ENCODE data around the gene LGR4. TPM values are rescaled to one million over a fixed set of nuclear protein-coding genes. Genes with fewer than 3 reads are reported as not detected.

LGR4 gene
- total RNA-seq, 1 experiment from 2014 or later: 44.2 TPM

- H3K27ac ChIP-seq: no peak overlapping the region
- DNase-seq: no peak
- peaks cover 2% of the 10 kb centered on the region; the same call in 1 of the 2 replicates for H3K4me1 ChIP-seq
- no peaks in the 10 kb centered on the region for H3K27me3 ChIP-seq
- no peak overlapping the region for H3K4me3 ChIP-seq
- peaks cover 53% of the 10 kb centered on the region for H3K36me3 ChIP-seq
- no peaks in the 10 kb centered on the region; the same call in 1 of the 2 replicates for H3K9me3 ChIP-seq (replicated peaks)
Observed at GRCh38 chr11:27497911-27498310, 25.3 kb upstream of the LGR4 start.

GRCh38 chr11:27497284-27497866 lies 24.8 kb upstream of the LGR4 start:
- Histone ChIP-seq H3K27me3 (no peaks in the 10 kb centered on the region), H3K9me3 (replicated peaks) (no peaks in the 10 kb centered on the region; the same call in 1 of the 2 replicates), H3K36me3 (peaks cover 53% of the 10 kb centered on the region), H3K4me1 (peaks cover 2% of the 10 kb centered on the region; the same call in 1 of the 2 replicates), H3K4me3 (no peak overlapping the region), H3K27ac (no peak overlapping the region)
- peak in 1 of 2 experiments; percentile 64 for DNase-seq

- peaks cover 62% of the 10 kb centered on the region for H3K36me3 ChIP-seq
- H3K27me3 ChIP-seq: no peaks in the 10 kb centered on the region
- no peak for DNase-seq
- peaks cover 2% of the 10 kb centered on the region; the same call in 1 of the 2 replicates for H3K4me1 ChIP-seq
- no peak overlapping the region for H3K4me3 ChIP-seq
- H3K9me3 ChIP-seq (replicated peaks): no peaks in the 10 kb centered on the region; the same call in 1 of the 2 replicates
- H3K27ac ChIP-seq: no peak overlapping the region
Observed at GRCh38 chr11:27496461-27496860, 23.9 kb upstream of the LGR4 start.

GRCh38 chr11:27495710-27496300 lies 23.2 kb upstream of the LGR4 start:
- no peak for DNase-seq
- Histone ChIP-seq H3K36me3 (peaks cover 68% of the 10 kb centered on the region), H3K27me3 (no peaks in the 10 kb centered on the region), H3K4me3 (no peak overlapping the region), H3K4me1 (peaks cover 2% of the 10 kb centered on the region; the same call in 1 of the 2 replicates), H3K9me3 (replicated peaks) (no peaks in the 10 kb centered on the region; the same call in 1 of the 2 replicates), H3K27ac (no peak overlapping the region)

GRCh38 chr11:27489092-27489491 lies 16.5 kb upstream of the LGR4 start:
- Histone ChIP-seq H3K36me3 (peaks cover 32% of the 10 kb centered on the region), H3K4me1 (no peaks in the 10 kb centered on the region), H3K4me3 (no peak overlapping the region), H3K9me3 (replicated peaks) (peaks cover 2% of the 10 kb centered on the region; the same call in 1 of the 2 replicates), H3K27ac (no peak overlapping the region), H3K27me3 (no peaks in the 10 kb centered on the region)
- no peak for DNase-seq

- DNase-seq: peak; percentile 15 to 47
- Histone ChIP-seq H3K4me1 (no peaks in the 10 kb centered on the region), H3K4me3 (no peak overlapping the region), H3K9me3 (replicated peaks) (0 out of 2 replicates have a peak, but pooled peaks cover 2% of the 10 kb centered on the region), H3K36me3 (peaks cover 23% of the 10 kb centered on the region), H3K27me3 (no peaks in the 10 kb centered on the region), H3K27ac (no peak overlapping the region)
Observed at GRCh38 chr11:27487706-27488105, 15.1 kb upstream of the LGR4 start.

- no peaks in the 10 kb centered on the region for H3K27me3 ChIP-seq
- H3K4me1 ChIP-seq: no peaks in the 10 kb centered on the region
- DNase-seq: peak; percentile 27 to 84
- no peak overlapping the region for H3K27ac ChIP-seq
- H3K4me3 ChIP-seq: no peak overlapping the region
- H3K36me3 ChIP-seq: peaks cover 10% of the 10 kb centered on the region
- H3K9me3 ChIP-seq (replicated peaks): 0 out of 2 replicates have a peak, but pooled peaks cover 2% of the 10 kb centered on the region
Observed at GRCh38 chr11:27485930-27486773, 13.6 kb upstream of the LGR4 start.

- no peak overlapping the region for H3K27ac ChIP-seq
- H3K9me3 ChIP-seq (replicated peaks): no peaks in the 10 kb centered on the region
- H3K4me3 ChIP-seq: no peak overlapping the region
- DNase-seq: no peak
- no peaks in the 10 kb centered on the region for H3K27me3 ChIP-seq
- no peaks in the 10 kb centered on the region for H3K4me1 ChIP-seq
- no peaks in the 10 kb centered on the region for H3K36me3 ChIP-seq
Observed at GRCh38 chr11:27482793-27483192, 10.2 kb upstream of the LGR4 start.

GRCh38 chr11:27481992-27482391 lies 9.4 kb upstream of the LGR4 start:
- Histone ChIP-seq H3K27me3 (no peaks in the 10 kb centered on the region), H3K27ac (no peak overlapping the region), H3K4me1 (no peaks in the 10 kb centered on the region), H3K4me3 (no peak overlapping the region), H3K36me3 (no peaks in the 10 kb centered on the region), H3K9me3 (replicated peaks) (no peaks in the 10 kb centered on the region)
- DNase-seq: no peak

GRCh38 chr11:27477831-27478230 lies 5.2 kb upstream of the LGR4 start:
- Histone ChIP-seq H3K4me3 (no peak overlapping the region), H3K27me3 (no peaks in the 10 kb centered on the region), H3K36me3 (no peaks in the 10 kb centered on the region), H3K27ac (no peak overlapping the region), H3K4me1 (no peaks in the 10 kb centered on the region), H3K9me3 (replicated peaks) (no peaks in the 10 kb centered on the region)
- no peak for DNase-seq

- no peak overlapping the region for H3K4me3 ChIP-seq
- H3K4me1 ChIP-seq: no peaks in the 10 kb centered on the region
- no peaks in the 10 kb centered on the region for H3K9me3 ChIP-seq (replicated peaks)
- H3K27ac ChIP-seq: no peak overlapping the region
- no peaks in the 10 kb centered on the region for H3K36me3 ChIP-seq
- H3K27me3 ChIP-seq: no peaks in the 10 kb centered on the region
- DNase-seq: no peak
Observed at GRCh38 chr11:27477243-27477642, 4.7 kb upstream of the LGR4 start.

- Histone ChIP-seq H3K4me3 (no peak overlapping the region), H3K9me3 (replicated peaks) (no peaks in the 10 kb centered on the region), H3K27me3 (no peaks in the 10 kb centered on the region), H3K36me3 (no peaks in the 10 kb centered on the region), H3K27ac (no peak overlapping the region), H3K4me1 (no peaks in the 10 kb centered on the region; the same call in 1 of the 2 replicates)
- no peak for DNase-seq
Observed at GRCh38 chr11:27475622-27476021, 3.0 kb upstream of the LGR4 start.

GRCh38 chr11:27473017-27473406 lies 422 bp upstream of the LGR4 start:
- Histone ChIP-seq H3K27me3 (no peaks in the 10 kb centered on the region), H3K4me3 (peak overlapping the region; percentile 87), H3K9me3 (replicated peaks) (no peaks in the 10 kb centered on the region), H3K4me1 (peaks cover 3% of the 10 kb centered on the region; the same call in 1 of the 2 replicates), H3K27ac (no peak overlapping the region), H3K36me3 (no peaks in the 10 kb centered on the region)
- DNase-seq: no peak

- peak; percentile 45 to 48 for DNase-seq
- H3K27me3 ChIP-seq: no peaks in the 10 kb centered on the region
- peaks cover 3% of the 10 kb centered on the region; the same call in 1 of the 2 replicates for H3K4me1 ChIP-seq
- H3K27ac ChIP-seq: no peak overlapping the region; the same call in 1 of the 2 replicates
- no peaks in the 10 kb centered on the region for H3K9me3 ChIP-seq (replicated peaks)
- H3K36me3 ChIP-seq: no peaks in the 10 kb centered on the region
- peak overlapping the region; percentile 87 for H3K4me3 ChIP-seq
Observed at GRCh38 chr11:27471589-27472397, 797 bp downstream of the LGR4 start.
